Lower lobe of right lung (tissue), 2 donors: Measurements from ENCODE around the gene NR2C1. TPM values are rescaled to one million over a fixed set of nuclear protein-coding genes. Genes with fewer than 3 reads are reported as not detected.

Experiments used
- ATAC-seq, 2 donors: fragments of 200-7000 bp; cut with Tn5 transposase; one replicate each; pipeline ENCODE4 v1.9.1; 2020 to 2022; ENCODE audit warnings: mild to moderate bottlenecking in 2 of 2, moderate library complexity in 2 of 2
- DNase-seq: peaks from one replicate; pipeline ENCODE4 v3.0.0-alpha.2; 2020
- H3K27ac ChIP-seq: fragments of 200-600 bp; one replicate; pipeline ENCODE4 v1.8.0; 2022
- H3K27me3 ChIP-seq: fragments of 200-600 bp; one replicate; pipeline ENCODE4 v1.8.0; 2022; ENCODE audit warnings: low read depth
- H3K36me3 ChIP-seq: fragments of 200-600 bp; one replicate; pipeline ENCODE4 v1.8.0; 2022; ENCODE audit warnings: mild to moderate bottlenecking
- H3K4me1 ChIP-seq: fragments of 200-600 bp; one replicate; pipeline ENCODE4 v1.8.0; 2022
- H3K4me3 ChIP-seq: fragments of 200-600 bp; one replicate; pipeline ENCODE4 v1.8.0; 2022; ENCODE audit warnings: mild to moderate bottlenecking
- H3K9me3 ChIP-seq: fragments of 200-600 bp; one replicate; pipeline ENCODE4 v1.8.0; 2022
- intact Hi-C: fragments of 100-400 bp; cut with DNase I; formaldehyde crosslinking; loops from one replicate; pipeline ENCODE4 v1.11.0; 2022
- total RNA-seq: library from RNA; stranded (reverse); fragmentation: NEBNext Ultra II Directional; extraction: Animal tissue kit (Norgen Biotek cat#: 25700); gene quantifications from one replicate; pipeline ENCODE4 v1.2.1, GENCODE V29; 2021
- TF ChIP-seq, protein P1 (sequence below): fragments of 200-600 bp; IDR thresholded peaks from one replicate; pipeline ENCODE4 v1.8.0; 2022; ENCODE audit warnings: antibody characterized with exemption, mild to moderate bottlenecking
- donor health status: DM: no; HTN: yes; CAD: no; lungs with severe emphysema.

NR2C1 gene
- total RNA-seq, 1 donor from 2014 or later: 38.2 TPM

DNA sequence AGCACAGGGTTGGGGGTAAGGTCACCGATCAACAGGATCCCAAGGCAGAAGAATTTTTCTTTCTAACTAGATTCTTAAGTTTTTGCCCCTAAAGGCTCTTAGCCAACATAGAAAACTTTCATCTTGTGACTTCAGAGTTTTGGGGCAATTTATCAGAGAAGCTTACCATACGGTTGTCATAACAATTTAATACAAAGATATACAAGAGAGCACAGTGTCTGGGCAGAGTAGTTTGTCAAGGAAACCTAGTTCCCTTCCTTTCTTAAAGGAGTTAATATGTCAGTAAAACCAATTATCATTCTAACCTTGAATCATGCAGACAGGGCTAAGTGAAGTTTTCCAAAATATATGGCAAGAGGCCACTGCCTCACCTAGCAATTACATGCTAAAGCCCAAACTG is 18.4 kb downstream of the NR2C1 start:
- Histone ChIP-seq H3K4me1 (no peaks in the 10 kb centered on the region), H3K27ac (no peak overlapping the region), H3K9me3 (no peaks in the 10 kb centered on the region), H3K36me3 (peaks cover 87% of the 10 kb centered on the region), H3K27me3 (no peaks in the 10 kb centered on the region), H3K4me3 (no peak overlapping the region)
- DNase-seq: no peak
- intact Hi-C loops: no loop called here
- no peak for ATAC-seq
- TF ChIP-seq, protein P1, sequence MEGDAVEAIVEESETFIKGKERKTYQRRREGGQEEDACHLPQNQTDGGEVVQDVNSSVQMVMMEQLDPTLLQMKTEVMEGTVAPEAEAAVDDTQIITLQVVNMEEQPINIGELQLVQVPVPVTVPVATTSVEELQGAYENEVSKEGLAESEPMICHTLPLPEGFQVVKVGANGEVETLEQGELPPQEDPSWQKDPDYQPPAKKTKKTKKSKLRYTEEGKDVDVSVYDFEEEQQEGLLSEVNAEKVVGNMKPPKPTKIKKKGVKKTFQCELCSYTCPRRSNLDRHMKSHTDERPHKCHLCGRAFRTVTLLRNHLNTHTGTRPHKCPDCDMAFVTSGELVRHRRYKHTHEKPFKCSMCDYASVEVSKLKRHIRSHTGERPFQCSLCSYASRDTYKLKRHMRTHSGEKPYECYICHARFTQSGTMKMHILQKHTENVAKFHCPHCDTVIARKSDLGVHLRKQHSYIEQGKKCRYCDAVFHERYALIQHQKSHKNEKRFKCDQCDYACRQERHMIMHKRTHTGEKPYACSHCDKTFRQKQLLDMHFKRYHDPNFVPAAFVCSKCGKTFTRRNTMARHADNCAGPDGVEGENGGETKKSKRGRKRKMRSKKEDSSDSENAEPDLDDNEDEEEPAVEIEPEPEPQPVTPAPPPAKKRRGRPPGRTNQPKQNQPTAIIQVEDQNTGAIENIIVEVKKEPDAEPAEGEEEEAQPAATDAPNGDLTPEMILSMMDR: no peak

DNA sequence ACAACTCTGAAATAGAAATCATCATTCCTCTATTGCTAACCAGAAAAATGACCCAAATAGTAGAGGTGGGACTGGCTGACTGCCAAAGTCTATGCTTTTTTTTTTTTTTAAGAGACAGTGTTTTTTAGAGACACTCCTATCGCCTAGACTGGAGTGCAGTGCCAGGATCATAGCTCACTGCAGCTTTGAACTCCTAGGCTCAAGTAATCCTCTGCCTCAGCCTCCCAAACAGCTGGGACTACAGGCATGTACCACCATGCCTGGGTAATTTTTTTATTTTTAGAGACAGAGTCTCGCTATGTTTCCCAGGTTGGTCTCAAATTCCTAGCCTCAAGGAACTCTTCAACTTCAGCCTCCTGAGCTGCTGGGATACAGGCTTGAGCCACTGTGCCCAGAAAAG is 19.2 kb downstream of the NR2C1 start:
- DNase-seq: no peak
- Histone ChIP-seq H3K27me3 (no peaks in the 10 kb centered on the region), H3K27ac (no peak overlapping the region), H3K36me3 (peaks cover 87% of the 10 kb centered on the region), H3K9me3 (no peaks in the 10 kb centered on the region), H3K4me3 (no peak overlapping the region), H3K4me1 (no peaks in the 10 kb centered on the region)
- no peak for ATAC-seq
- intact Hi-C loops: no loop called here
- TF ChIP-seq, protein P1: no peak

DNA sequence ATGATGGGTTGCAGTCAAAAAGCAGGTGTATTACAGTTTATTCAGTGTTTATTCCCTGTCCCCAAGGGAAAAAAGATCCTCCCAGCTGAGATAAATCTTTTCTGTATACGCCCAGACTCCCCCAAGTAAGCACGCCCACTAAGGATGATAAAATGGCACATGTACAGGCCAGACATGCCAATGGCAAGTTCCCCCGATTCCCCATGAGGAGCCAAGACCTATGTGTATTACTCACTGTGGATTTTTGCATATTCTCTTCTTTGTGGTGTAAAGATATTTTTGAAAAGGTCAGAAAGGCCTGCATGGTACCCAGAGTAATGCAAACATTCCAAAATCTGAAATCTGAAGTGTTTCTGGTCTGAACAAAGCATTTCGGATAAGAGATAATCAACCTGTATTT is 22.2 kb downstream of the NR2C1 start:
- DNase-seq: no peak
- no peaks in the 10 kb centered on the region for H3K4me1 ChIP-seq
- intact Hi-C loops: no loop called here
- TF ChIP-seq, protein P1: no peak
- H3K27ac ChIP-seq: no peak overlapping the region
- H3K36me3 ChIP-seq: peaks cover 86% of the 10 kb centered on the region
- no peaks in the 10 kb centered on the region for H3K27me3 ChIP-seq
- H3K9me3 ChIP-seq: no peaks in the 10 kb centered on the region
- no peak overlapping the region for H3K4me3 ChIP-seq
- ATAC-seq: no peak

DNA sequence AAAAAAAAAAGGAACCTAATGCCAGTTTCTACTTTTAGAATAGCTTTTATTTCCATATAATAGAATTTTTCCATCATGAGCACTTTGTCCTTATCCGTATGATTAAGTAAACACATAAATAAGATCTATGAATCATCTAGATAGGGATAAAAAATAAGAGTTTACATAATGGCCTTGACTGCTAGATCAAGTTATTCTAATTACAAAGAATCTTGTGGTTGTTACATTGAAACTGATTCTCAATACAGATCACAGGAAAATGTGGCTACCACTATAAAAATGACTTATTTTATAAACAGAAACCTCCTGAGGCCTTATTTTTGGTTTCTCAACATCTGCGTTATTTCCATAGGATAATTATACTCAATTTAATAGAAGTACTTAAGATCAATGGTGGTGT is 35.5 kb downstream of the NR2C1 start:
- ATAC-seq: no peak
- no peak for DNase-seq
- H3K4me3 ChIP-seq: no peak overlapping the region
- intact Hi-C loops: no loop called here
- H3K36me3 ChIP-seq: peaks cover 92% of the 10 kb centered on the region
- TF ChIP-seq, protein P1: no peak
- no peak overlapping the region for H3K27ac ChIP-seq
- no peaks in the 10 kb centered on the region for H3K27me3 ChIP-seq
- no peaks in the 10 kb centered on the region for H3K9me3 ChIP-seq
- H3K4me1 ChIP-seq: no peaks in the 10 kb centered on the region

DNA sequence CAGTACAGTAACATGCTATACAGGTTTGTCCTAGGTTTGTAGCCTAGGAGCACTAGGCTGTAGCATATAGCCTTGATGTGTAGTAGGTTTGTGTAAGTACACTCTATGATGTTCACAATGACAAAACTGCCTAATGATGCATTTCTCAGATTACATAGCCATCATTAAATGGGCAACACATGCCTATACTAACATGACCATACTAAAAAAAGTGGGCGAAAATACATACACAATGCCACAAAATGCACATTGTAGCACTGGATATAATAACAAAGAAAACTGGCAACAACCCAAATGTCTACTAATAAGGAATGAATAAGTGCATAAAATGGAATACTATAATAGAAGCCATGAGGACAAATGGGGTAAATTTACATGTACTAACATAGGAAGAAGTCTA is 38.7 kb downstream of the NR2C1 start:
- peaks cover 95% of the 10 kb centered on the region for H3K36me3 ChIP-seq
- no peak overlapping the region for H3K27ac ChIP-seq
- H3K4me1 ChIP-seq: no peaks in the 10 kb centered on the region
- DNase-seq (no peak), ATAC-seq (no peak)
- no peaks in the 10 kb centered on the region for H3K27me3 ChIP-seq
- TF ChIP-seq, protein P1: no peak
- H3K9me3 ChIP-seq: no peaks in the 10 kb centered on the region
- H3K4me3 ChIP-seq: no peak overlapping the region
- intact Hi-C loops: no loop called here

DNA sequence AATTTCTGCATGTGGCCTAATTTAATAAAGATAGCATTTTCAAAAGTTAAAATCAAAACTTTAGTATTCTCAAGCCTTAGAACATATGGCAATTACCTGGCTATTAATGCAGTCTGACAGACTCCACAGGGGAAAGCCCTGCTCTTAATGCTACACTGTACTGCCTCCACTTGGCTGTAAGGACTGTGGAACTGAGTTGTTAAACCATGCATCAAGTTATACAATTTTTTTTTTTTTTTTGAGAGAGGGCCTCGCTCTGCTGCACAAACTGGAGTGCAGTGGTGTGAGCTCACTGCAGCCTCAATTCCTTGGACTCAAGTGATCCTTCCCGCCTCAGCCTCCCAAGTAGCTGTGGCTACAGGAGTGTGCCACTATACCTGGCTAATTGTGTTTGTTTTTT is 50.9 kb downstream of the NR2C1 start:
- no peak overlapping the region for H3K4me3 ChIP-seq
- no peak for ATAC-seq
- intact Hi-C loops: no loop called here
- no peak for DNase-seq
- H3K36me3 ChIP-seq: peaks cover 66% of the 10 kb centered on the region
- TF ChIP-seq, protein P1: no peak
- no peak overlapping the region for H3K27ac ChIP-seq
- H3K27me3 ChIP-seq: no peaks in the 10 kb centered on the region
- no peaks in the 10 kb centered on the region for H3K4me1 ChIP-seq
- H3K9me3 ChIP-seq: no peaks in the 10 kb centered on the region
